ENCODE data around the gene DNAJA2.
A peak's percentile ranks its signal among the peaks of the same experiment; 100 is the strongest.

The DNAJA2 gene

DNA sequence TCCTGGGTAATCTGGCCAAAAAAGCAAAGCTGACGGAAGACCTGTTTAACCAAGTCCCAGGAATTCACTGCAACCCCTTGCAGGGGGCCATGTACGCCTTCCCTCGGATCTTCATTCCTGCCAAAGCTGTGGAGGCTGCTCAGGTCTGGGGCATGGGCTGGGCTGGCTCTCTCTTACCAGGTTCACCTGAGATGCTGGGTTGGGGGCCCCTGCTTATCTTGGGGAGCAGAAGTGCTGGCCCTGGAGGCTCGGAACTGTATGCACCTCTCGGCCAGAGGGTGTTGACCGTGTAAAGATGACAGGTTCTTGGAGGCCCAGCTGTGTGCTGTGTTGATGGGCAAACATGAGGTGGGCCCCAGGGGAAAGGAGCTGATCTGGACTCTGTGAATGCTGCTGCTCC, 49.1 kb downstream of the DNAJA2 start:
- DNase-seq, result no peak

DNA sequence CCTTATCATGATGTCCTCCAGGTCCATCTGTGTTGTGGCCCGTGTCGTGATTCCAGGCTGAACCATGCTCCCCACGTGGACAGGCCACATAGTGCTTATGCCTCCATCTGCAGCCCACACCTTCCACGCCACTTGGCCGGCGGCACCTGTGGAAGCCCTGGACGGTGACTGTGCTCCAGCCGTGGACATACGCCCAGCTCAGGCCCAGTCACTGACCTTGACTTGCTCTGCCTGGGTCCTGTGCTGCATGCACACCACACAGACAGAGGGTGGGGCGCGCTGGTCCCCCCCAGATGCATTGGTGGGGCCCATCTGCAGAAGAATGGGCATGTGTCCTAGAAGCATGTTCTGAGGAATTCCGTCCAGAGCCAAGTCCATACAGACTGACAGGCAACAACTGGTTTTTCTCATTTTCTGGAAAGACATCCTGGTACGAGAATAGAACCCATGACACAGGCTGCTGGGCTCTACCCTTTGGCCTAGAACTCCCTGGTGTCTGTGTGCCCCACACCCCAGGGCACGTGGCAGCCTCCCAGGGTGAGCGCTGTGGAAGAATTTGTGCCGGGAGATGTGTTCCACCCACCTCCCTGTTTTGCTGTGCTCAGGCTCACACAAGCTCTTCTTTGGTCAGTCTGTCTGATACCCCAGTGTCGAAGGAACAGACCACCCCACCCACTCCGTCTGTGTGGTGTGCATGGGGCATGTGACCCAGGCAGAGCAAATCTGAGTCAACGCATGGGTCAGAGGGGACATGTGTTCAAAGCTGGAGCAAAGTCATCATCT, 49.8 kb downstream of the DNAJA2 start:
- DNase-seq, result no peak

DNA sequence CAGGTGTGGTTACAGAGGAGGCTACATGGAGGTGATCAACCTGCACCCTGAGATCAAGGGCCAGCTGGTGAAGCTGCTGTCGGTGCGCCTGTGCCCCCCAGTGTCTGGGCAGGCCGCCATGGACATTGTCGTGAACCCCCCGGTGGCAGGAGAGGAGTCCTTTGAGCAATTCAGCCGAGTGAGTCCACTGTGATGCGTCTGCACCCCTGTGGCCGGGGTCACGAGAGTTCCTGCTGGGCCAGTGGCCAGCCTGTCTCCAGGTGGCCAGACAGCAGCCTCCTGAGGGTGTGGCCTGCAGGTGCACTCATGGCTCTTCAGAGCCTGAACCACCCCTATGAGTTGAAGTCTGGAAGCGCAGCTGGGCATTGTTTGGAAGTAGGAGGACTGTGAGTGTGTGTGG, 51.2 kb downstream of the DNAJA2 start:
- no peak for DNase-seq

DNA sequence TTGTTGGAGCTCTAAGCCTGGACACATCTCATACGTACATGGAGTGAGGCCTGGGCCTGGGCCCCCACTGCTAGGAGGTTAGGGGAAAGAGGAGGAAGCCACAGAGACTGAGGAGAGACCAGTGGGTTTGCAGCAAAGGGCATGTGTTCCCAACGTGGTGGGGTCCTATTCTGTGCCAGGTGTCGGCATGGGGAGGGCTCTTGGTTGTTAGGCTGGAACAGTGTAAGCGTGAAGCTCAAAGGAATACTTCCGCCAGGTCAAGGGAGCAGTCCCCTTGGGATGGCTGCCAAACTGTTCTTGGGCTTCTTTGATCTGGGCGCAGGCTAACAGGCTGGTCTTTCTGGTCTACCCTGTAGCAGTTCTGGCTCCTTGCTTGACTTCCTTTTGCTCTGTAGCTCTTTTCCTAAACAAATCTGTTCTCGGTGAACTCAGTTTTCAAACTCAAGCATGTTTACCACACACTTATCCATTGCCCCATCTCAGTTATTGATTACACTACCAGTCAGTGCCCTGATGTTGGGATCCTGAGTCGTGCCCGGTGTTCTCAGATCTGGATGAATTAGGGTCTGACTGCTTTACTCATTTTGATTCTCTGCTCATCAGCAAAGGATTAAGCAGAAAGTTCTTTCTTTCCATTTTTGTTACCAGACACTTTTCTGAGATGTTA, 52.9 kb downstream of the DNAJA2 start:
- no peak for DNase-seq

DNA sequence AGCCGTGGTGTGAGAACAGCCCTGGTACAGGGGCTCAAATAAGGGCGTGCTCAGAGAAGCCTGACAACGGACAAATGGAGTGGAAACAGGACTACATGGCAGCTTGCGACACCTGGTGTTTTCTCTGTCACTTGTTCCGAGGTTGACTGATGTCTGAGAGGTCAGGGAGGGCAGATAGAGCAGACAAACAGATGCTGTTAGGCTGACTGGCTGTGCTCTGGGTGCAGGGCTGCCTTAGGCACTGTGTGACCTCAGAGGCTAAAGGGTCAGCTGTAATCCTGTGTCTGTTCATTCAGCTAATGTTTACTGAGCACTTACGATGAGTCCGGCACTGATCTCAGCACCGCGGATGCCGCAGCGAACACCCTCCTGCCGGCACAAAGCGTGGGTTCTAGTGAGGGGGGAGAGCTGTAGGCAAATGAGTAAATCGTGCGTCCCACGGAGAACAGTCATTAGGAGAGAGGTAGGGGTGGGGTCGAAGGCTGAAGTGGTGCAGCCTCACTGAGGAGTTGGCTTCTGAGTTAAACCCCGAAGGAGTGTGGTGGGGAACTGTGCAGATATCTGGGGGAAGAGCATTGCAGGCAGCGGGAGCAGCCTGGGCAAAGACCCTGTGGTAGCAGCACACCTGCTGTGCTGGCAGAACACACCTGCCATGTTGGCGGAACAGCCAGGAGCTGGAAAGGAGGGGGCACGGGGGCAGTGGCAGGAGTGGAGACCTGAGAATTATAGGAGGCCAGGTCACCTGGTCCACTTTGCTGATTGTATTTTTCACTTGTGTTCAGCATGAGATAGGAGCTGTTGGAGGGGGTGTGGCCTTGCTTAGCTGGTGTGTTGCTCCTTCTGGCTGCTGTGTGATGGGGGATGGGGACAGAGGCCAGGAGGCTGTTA, 54.3 kb downstream of the DNAJA2 start:
- peak; percentile 18 for DNase-seq

DNA sequence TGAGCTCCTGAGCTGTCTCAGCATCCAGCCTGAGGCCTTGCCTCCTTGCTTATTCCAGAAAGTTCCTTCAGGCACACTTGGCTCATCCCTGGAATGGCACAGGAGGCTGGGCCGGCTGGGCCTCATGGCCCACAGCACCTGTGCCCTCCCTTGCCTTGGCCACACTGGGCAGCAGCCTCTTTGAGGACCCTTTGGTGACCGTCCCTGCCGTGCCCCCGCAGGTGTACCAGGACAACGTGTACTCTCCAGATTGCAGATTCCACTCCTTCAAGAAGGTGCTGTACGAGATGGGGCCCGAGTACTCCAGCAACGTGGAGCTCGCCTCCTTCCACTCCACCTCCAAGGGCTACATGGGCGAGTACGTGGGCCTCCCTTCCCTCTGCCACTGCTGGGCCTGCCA, 55.1 kb downstream of the DNAJA2 start:
- no peak for DNase-seq

DNA sequence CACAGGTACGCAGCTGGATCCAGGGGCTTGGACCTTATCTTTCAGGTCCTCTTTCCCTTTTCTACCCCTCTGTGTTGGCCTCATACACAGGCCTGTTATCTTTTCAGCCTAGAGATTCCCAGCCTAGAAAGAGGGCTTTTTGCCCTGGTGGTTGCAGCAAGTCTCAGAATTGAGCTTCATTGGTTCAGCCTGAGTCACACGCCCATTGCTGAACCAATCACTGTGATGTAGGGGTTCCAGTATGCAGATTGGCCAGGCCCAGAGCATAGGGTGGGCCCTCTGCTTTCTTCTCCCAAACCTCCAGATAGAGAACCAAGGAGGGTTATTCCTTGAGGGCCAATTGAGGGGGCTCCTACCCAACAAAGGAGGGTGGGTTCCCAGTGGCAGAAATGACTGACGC, 56.5 kb downstream of the DNAJA2 start:
- DNase-seq, result peak; percentile 62

DNA sequence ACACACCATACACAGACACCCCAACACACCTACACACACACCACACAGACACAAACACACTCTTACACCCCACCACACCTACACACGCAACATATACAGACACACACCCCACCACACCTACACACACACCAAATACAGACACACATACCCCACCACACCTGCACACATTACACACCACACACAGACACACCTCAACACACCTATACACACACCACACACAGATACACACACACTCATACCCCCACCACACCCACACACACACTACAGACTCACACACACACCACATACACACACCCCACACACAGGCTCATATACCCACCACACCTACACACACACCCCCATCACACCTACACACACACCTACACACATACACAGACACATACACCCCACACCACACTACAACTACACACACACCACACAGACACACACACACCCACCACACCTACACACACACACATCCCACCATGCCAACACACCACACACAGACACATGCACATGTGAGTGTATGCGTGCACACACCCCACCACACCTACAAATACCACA, 57.9 kb downstream of the DNAJA2 start:
- DNase-seq, result no peak

DNA sequence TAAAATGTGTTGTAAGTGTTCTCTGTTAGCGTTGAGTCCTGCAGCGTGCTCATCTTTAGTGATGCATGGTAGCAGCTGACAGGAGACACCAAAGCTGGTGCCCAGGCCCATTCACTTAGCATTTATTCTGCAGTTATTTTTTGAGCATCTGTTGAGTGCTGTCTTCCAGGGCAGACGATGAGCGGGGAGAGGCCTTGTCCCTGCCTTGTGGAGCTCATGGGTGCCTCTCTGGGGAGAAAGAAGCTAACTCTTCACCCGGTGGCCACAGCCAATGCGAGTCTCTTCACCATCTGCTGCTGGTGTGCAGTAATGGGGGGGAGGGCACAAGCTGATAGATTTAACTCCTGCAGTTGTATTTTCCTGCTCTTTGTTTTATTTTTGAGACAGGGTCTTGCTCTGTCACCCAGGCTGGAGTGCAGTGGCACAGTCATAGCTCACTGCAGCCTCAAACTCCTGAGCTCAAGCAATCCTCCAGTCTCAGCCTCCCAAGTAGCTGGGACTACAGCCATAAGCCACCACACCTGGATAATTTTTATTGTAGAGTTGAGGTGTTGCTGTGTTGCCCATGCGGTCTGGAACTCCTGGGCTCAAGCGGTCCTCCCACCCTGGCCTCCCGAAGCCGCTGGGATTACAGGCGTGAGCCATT, 58.8 kb downstream of the DNAJA2 start:
- no peak for DNase-seq

DNA sequence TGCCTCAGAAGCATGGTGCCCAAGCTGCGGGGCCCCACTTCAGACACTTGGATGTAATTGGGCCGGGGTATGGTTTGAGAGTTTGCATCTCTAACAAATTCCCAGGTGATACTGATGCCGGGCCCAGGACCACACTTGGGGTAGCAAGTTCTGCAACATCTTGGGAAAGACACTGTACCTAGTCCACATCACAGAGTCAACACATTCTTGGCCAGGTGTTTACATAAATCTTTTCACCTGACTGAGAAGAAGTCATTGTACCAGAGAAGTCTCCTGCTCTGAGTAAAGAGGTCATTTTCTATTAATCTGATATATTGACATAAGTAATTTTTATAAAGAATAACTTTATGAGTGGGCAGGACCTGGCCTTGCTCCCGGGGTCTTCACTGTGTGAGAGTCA, 61.8 kb downstream of the DNAJA2 start:
- no peak for DNase-seq

DNA sequence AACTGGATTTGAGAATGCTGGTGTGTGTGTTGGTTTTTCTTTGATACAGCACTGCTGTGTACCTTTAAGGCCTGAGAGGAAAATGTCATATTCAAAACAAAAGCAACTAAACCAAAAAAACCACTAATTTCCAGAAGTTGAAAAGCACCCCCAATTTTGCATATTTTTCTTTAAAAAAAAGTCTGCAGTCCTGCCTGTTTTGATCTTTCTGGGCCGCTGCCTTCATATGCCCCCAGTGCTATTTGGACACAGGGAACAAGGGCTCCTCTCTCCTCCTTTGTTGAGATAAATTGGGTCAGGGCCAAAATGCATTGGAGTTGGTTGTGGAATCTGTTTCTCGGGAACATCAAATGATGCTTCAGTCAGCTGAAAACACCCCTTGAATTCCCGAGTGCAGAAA, 62.4 kb downstream of the DNAJA2 start:
- no peak for DNase-seq

DNA sequence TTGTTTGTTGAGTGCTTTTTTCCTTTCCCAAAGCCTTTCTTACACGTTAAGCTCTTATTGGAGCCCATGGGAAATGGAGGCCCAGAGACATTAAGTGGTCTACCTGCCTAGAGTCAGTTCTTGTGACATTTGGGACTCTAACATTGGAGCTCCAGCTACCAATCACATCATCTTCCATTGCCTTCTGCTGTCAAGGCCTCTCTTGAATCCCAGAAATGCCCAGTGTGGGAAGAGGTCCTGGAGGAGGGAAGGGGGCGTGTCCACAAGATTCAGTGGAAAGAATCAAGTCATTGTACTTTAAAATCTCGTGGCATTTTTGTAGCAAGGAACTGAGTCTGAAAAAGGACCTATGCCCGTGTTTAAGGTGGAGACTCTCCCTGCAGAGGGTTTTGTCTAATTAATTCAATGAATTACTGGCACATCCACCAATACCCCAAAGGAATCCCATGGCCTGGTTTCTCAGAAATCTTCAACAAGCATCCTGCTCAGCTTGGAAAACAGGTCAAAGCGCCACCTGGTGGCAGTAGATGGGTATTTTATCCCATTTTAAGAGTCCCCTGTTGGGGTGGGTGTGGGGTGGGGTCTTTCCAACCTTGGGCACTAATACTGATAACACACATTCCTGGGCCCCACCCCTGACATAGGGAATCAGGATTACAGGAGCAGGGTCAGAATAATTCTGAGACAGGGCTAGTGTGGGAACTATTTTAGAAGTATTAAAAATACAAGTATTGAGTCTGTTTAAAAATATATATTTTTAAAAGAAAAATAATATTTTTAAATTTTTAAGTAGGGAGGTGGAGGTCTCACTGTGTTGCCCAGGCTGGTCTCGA, 64.7 kb downstream of the DNAJA2 start:
- DNase-seq, result peak; percentile 79

DNA sequence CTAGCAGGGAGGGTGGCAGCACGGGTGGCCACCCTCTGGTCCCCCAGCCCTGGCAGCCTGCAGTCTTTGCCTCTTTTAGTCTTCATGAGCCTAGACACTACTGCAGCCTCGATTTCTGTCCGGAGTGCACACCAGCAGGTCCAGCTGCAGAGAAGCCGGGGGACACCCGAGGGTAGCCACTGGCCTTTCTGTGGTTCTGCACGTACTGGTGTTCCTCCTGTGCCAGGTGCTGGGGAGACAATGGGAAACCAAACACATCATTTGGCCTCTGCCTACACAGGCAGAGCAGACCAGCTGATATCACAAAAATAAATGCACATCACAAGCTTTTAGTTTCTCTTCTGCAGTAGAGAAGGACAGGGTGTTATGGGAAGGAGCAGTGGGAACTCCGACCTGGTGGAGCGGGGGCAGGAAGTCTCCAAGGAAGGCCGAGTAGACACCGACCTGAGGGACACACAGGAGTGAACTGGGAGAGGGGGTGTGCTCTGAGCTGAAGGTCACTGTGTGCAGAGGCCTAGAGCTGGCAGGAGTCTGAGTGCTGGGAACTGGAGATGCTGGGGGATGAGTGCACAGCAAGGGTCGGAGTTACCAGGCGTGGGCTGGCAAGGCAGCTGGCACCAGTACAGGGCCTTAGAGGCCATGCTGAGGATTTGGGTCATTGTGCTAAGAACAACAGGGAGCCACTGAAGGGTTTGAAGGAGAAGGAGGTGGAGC, 66.3 kb downstream of the DNAJA2 start:
- no peak for DNase-seq

DNA sequence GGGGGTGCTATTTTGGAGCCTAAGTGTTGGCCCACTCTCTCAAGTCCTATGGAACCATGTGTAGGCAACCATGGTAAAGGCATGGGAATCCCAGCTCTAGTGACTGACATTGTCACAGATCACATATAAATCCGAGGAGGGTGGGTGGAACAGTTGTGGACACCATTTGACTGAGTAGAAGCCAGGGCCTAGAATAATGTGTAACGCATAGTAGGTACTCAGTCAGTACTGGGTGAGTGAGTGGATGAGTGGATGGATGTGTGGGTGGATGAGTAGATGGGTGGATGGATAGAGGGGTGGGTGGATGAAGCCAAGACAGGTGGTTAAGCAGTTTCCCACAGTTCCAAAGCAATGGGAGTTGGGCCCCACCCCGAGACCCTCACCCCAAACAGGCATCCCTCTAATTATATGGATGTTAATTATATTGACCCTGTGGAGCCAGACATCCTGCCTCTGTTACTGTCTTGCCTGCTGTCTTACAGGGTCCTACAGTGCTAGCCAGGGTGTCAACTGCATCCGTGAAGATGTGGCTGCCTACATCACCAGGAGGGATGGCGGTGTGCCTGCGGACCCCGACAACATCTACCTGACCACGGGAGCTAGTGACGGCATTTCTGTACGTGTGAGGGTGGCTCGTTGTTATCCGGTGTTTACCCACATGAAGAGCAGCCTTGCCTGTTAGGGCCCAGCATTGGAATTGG, 67.0 kb downstream of the DNAJA2 start:
- DNase-seq, result no peak

Data from hematopoietic multipotent progenitor cell treated with erythropoietin and hydrocortisone succinate and interleukin-3 and kit ligand, for 4 days (in vitro differentiated cells).